Medulla oblongata (tissue), 1 donor: ENCODE measurements around the gene APOA5.
"Not testable (repeated sequence)": the region's sequence is repeated elsewhere in the genome, so short reads cannot be mapped to it uniquely, and the experiment has no call there.

Experiments used
- DNase-seq: peaks from one replicate; pipeline ENCODE4 v3.0.0-alpha.2; 2015; ENCODE audit errors: extremely low spot score

APOA5 gene

GRCh38 chr11:116774661-116775060, 17.0 kb downstream of the APOA5 start:
- no peak for DNase-seq

GRCh38 chr11:116773203-116774097, 18.2 kb downstream of the APOA5 start:
- DNase-seq, result peak; percentile 46

GRCh38 chr11:116772443-116773202, 19.1 kb downstream of the APOA5 start, which contains the start of gene BUD13:
TSS of gene BUD13 (minus strand) at chr11:116772987. CDS start at chr11:116772964, 23 bp downstream.
- peak; percentile 86 for DNase-seq

- peak; percentile 3 for DNase-seq
Measured at GRCh38 chr11:116771935-116772334, 19.7 kb downstream of the APOA5 start.

- no peak for DNase-seq
Measured at GRCh38 chr11:116762132-116762531, 29.5 kb downstream of the APOA5 start.

GRCh38 chr11:116756044-116756443, 35.6 kb downstream of the APOA5 start:
- not testable (repeated sequence) for DNase-seq

- no peak for DNase-seq
Measured at GRCh38 chr11:116750070-116750718, 41.5 kb downstream of the APOA5 start.

- DNase-seq, result no peak
Measured at GRCh38 chr11:116742104-116742503, 49.6 kb downstream of the APOA5 start.

GRCh38 chr11:116740741-116741140, 50.9 kb downstream of the APOA5 start:
- DNase-seq, result no peak
